Lung (tissue), 12 donors: ENCODE results near the gene PIGC. TPM values are rescaled to one million over a fixed set of nuclear protein-coding genes. Genes with fewer than 3 reads are reported as not detected.

Experiments used
- ATAC-seq: fragments of 200-7000 bp; cut with Tn5 transposase; one replicate; pipeline ENCODE4 v1.9.1; 2020; ENCODE audit warnings: moderate number of reproducible peaks; ENCODE audit not compliant: insufficient read depth, low FRiP score
- DNase-seq, 3 donors: peaks; one replicate each; pipeline ENCODE4 v3.0.0-alpha.2; 2013 to 2017
- H3K27ac ChIP-seq, 2 donors: one replicate each; pipeline ENCODE4 v1.5.1; 2013; ENCODE audit warnings: mild to moderate bottlenecking in 2 of 2, moderate library complexity in 2 of 2, control low read depth in 1 of 2, inconsistent platforms in 1 of 2, low read depth in 1 of 2, low read length in 1 of 2
- H3K27me3 ChIP-seq, 3 donors: one replicate each; pipeline ENCODE4 v1.5.1; 2013; ENCODE audit warnings: low read length in 2 of 3; ENCODE audit not compliant: control insufficient read depth in 3 of 3, insufficient read depth in 3 of 3
- H3K36me3 ChIP-seq, 4 donors: one replicate each; pipeline ENCODE4 v1.5.1; 2013; ENCODE audit warnings: low read length in 4 of 4, mild to moderate bottlenecking in 1 of 4, moderate library complexity in 1 of 4; ENCODE audit not compliant: control insufficient read depth in 4 of 4, insufficient read depth in 4 of 4
- H3K4me1 ChIP-seq, 5 donors: one replicate each; pipeline ENCODE4 v1.5.1; 2013; ENCODE audit warnings: low read length in 5 of 5, mild to moderate bottlenecking in 2 of 5, moderate library complexity in 1 of 5; ENCODE audit not compliant: control insufficient read depth in 5 of 5, insufficient read depth in 5 of 5
- H3K4me3 ChIP-seq: one replicate; pipeline ENCODE4 v1.5.1; 2013; ENCODE audit warnings: mild to moderate bottlenecking, control low read depth, moderate library complexity
- H3K9ac ChIP-seq, 2 donors: one replicate each; pipeline ENCODE4 v1.5.1; 2013; ENCODE audit warnings: low read length in 2 of 2, control low read depth in 1 of 2; ENCODE audit not compliant: insufficient read depth in 1 of 2
- H3K9me3 ChIP-seq, 4 donors: one replicate each; pipeline ENCODE4 v1.5.1; 2013; ENCODE audit warnings: low read length in 3 of 4, mild to moderate bottlenecking in 1 of 4, moderate library complexity in 1 of 4; ENCODE audit not compliant: control insufficient read depth in 4 of 4, insufficient read depth in 3 of 4
- CTCF ChIP-seq: IDR thresholded peaks from 2 replicates; pipeline ENCODE4 v1.5.1; 2012; ENCODE audit warnings: mild to moderate bottlenecking; ENCODE audit errors: control extremely low read depth, extremely low read depth
- WGBS, 2 donors: extraction: QIAGEN DNeasy Blood & Tissue Kit; methylation state at CpG; one replicate each; pipeline ENCODE4 v1.1.7; 2013; 5-methylcytosine and 5-hydroxymethylcytosine counted together
- polyA plus RNA-seq, 2 donors: library from polyadenylated mRNA; stranded (reverse); fragments of 200-250 nt; gene quantifications; one replicate each; pipeline ENCODE4 v1.2.1, GENCODE V29; 2013
- total RNA-seq, 2 donors: library from RNA; depleted of rRNA in 1 of 2; stranded (reverse); fragments of >200 nt in 1 of 2; gene quantifications; one replicate each; pipeline ENCODE4 v1.2.1, GENCODE V29; 2014 to 2021
- donor health status: control.
- donor health status: control.
- donor health status: Bipolar disorder and iron deficiency.
- donor health status: healthy.
- donor health status: DM: yes; HTN: yes; CAD: no.

PIGC gene
- total and polyA plus RNA-seq, 4 donors: 17.9 to 26.1 (median 20.9) TPM

GRCh38 chr1:172429331-172430127 lies 14.3 kb downstream of the PIGC start:
- Histone ChIP-seq H3K27ac (no peak overlapping the region), H3K27me3 (no peaks in the 10 kb centered on the region), H3K36me3 (peaks cover 0 to 1% (median 0%) of the 10 kb centered on the region in 4 donors), H3K9me3 (no peaks in the 10 kb centered on the region), H3K9ac (no peak overlapping the region), H3K4me3 (no peak overlapping the region), H3K4me1 (peaks cover 0 to 13% (median 3%) of the 10 kb centered on the region in 5 donors)
- DNase-seq: peak; percentile 35 to 87 (median 83)
- no peak for ATAC-seq
- peak; percentile 68 for TF ChIP-seq CTCF
- 80 to 89% methylated on average over 1 of the region's 1 CpG for WGBS, 2 donors

- Histone ChIP-seq H3K36me3 (peaks cover 0 to 1% (median 0%) of the 10 kb centered on the region in 4 donors), H3K4me1 (peaks cover 0 to 12% (median 3%) of the 10 kb centered on the region in 5 donors), H3K4me3 (no peak overlapping the region), H3K27ac (no peak overlapping the region), H3K9ac (no peak overlapping the region), H3K9me3 (peaks cover 0 to 2% (median 0%) of the 10 kb centered on the region in 4 donors), H3K27me3 (no peaks in the 10 kb centered on the region)
- TF ChIP-seq CTCF: no peak
- ATAC-seq: no peak
- DNase-seq: no peak
- 94 to 95% methylated on average over 2 of the region's 2 CpGs for WGBS, 2 donors
Observed at GRCh38 chr1:172427191-172427590, 16.7 kb downstream of the PIGC start.

GRCh38 chr1:172425339-172425738 lies 18.5 kb downstream of the PIGC start:
- Histone ChIP-seq H3K27me3 (no peaks in the 10 kb centered on the region), H3K9ac (no peak overlapping the region), H3K4me3 (no peak overlapping the region), H3K27ac (no peak overlapping the region), H3K4me1 (peaks cover 4 to 9% (median 6%) of the 10 kb centered on the region in 5 donors), H3K36me3 (no peaks in the 10 kb centered on the region), H3K9me3 (peaks cover 0 to 2% (median 0%) of the 10 kb centered on the region in 4 donors)
- no peak for TF ChIP-seq CTCF
- WGBS, 2 donors: 89 to 94% methylated on average over 3 of the region's 3 CpGs
- no peak for DNase-seq
- no peak for ATAC-seq
